ENCODE measurements around the gene ZBTB12. TPM values are rescaled to one million over a fixed set of nuclear protein-coding genes. Genes with fewer than 3 reads are reported as not detected.
"Not testable (repeated sequence)": the region's sequence is repeated elsewhere in the genome, so short reads cannot be mapped to it uniquely, and the experiment has no call there.

The ZBTB12 gene
- total RNA-seq, 2 experiments from 2014 or later, result 1.9 to 2.4 TPM

- H3K4me1 Mint-ChIP-seq, result peaks cover 27% of the 10 kb centered on the region
- intact Hi-C loops (cut with DNase I, micrococcal nuclease), result loop anchor here in 1 of 2 experiments (5.0 kb wide), 2 partner anchors 37 to 178 kb away; partner anchors contain the start of genes EHMT2 and LY6G5C
- H3K9me3 Mint-ChIP-seq (ENCODE audit: low read depth), result no peaks in the 10 kb centered on the region
- CTCF ChIA-PET, result interaction anchor here (1.5 kb wide), 1 partner anchor 179 kb away, joined by 4 read pairs; the partner anchor contains the start of gene LY6G5C
- ATAC-seq (no peak), DNase-seq (no peak)
- no peaks in the 10 kb centered on the region for H3K27me3 Mint-ChIP-seq
- peaks cover 2% of the 10 kb centered on the region for H3K36me3 Mint-ChIP-seq (ENCODE audit: low read depth)
- POLR2A ChIA-PET, result no interaction called here
- H3K27ac Mint-ChIP-seq, result no peak overlapping the region
- H3K4me3 Mint-ChIP-seq, result no peak overlapping the region
Observed at GRCh38 chr6:31860349-31860748, 41.5 kb downstream of the ZBTB12 start.

- Mint-ChIP-seq H3K27ac (no peak overlapping the region), H3K4me3 (no peak overlapping the region), H3K36me3 (ENCODE audit: low read depth) (peaks cover 2% of the 10 kb centered on the region), H3K9me3 (ENCODE audit: low read depth) (no peaks in the 10 kb centered on the region), H3K27me3 (no peaks in the 10 kb centered on the region), H3K4me1 (peaks cover 27% of the 10 kb centered on the region)
- DNase-seq (no peak), ATAC-seq (no peak)
- intact Hi-C loops (cut with DNase I, micrococcal nuclease), result loop anchor here in 1 of 2 experiments (5.0 kb wide), 2 partner anchors 37 to 178 kb away; partner anchors contain the start of genes EHMT2 and LY6G5C
- CTCF ChIA-PET, result interaction anchor here (1.5 kb wide), 1 partner anchor 179 kb away, joined by 4 read pairs; the partner anchor contains the start of gene LY6G5C
- POLR2A ChIA-PET, result interaction anchor here (0.7 kb wide), 1 partner anchor 321 kb away, joined by 3 read pairs; no protein-coding TSS in a partner anchor
Observed at GRCh38 chr6:31859923-31860322, 42.0 kb downstream of the ZBTB12 start.

- DNase-seq, result no peak
- ChIA-PET CTCF (interaction anchor here (1.5 kb wide), 1 partner anchor 178 kb away, joined by 4 read pairs; the partner anchor contains the start of gene LY6G5C), POLR2A (interaction anchor here (0.7 kb wide), 1 partner anchor 446 kb away, joined by 6 read pairs; no protein-coding TSS in a partner anchor)
- no peaks in the 10 kb centered on the region for H3K27me3 Mint-ChIP-seq
- no peak for ATAC-seq
- no peak overlapping the region for H3K4me3 Mint-ChIP-seq
- H3K4me1 Mint-ChIP-seq, result peaks cover 19% of the 10 kb centered on the region
- intact Hi-C loops (cut with DNase I, micrococcal nuclease), result no loop called here
- H3K27ac Mint-ChIP-seq, result no peak overlapping the region
- H3K9me3 Mint-ChIP-seq (ENCODE audit: low read depth), result no peaks in the 10 kb centered on the region
- H3K36me3 Mint-ChIP-seq (ENCODE audit: low read depth), result peaks cover 2% of the 10 kb centered on the region
Observed at GRCh38 chr6:31858707-31859106, 43.2 kb downstream of the ZBTB12 start.

DNA sequence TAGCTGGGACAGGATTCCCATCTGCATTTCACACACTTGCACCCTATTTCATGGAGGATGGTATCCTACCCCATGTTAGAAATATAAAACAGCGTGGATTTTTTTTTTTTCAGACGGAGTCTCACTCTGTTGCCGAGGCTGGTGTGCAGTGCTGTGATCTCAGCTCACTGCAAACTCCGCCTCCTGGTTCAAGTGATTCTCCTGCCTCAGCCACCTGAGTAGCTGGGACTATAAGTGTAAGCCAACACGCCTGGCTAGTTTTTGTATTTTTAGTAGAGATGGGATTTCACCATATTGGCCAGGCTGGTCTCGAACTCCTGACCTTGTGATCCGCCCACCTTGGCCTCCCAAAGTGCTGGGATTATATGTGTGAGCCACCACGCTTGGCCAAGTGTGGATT is 44.1 kb downstream of the ZBTB12 start:
- H3K27ac Mint-ChIP-seq; ATAC-seq; H3K27me3 Mint-ChIP-seq; CTCF ChIA-PET; H3K36me3 Mint-ChIP-seq (ENCODE audit: low read depth); DNase-seq; H3K9me3 Mint-ChIP-seq (ENCODE audit: low read depth); H3K4me3 Mint-ChIP-seq; intact Hi-C loops (cut with DNase I, micrococcal nuclease); POLR2A ChIA-PET: not testable (repeated sequence)
- peaks cover 14% of the 10 kb centered on the region for H3K4me1 Mint-ChIP-seq

- H3K27me3 Mint-ChIP-seq; DNase-seq; intact Hi-C loops (cut with DNase I, micrococcal nuclease); ATAC-seq; H3K4me3 Mint-ChIP-seq; H3K9me3 Mint-ChIP-seq (ENCODE audit: low read depth); H3K36me3 Mint-ChIP-seq (ENCODE audit: low read depth); H3K27ac Mint-ChIP-seq; H3K4me1 Mint-ChIP-seq: not testable (repeated sequence)
- ChIA-PET POLR2A (interaction anchor here (1.2 kb wide), 1 partner anchor 25 kb away, joined by 4 read pairs; the partner anchor contains the start of gene HSPA1B), CTCF (interaction anchor here (0.6 kb wide), 1 partner anchor 1101 kb away, joined by 3 read pairs; the partner anchor contains the start of gene HLA-DMA)
Observed at GRCh38 chr6:31851980-31852718, 49.7 kb downstream of the ZBTB12 start.

DNA sequence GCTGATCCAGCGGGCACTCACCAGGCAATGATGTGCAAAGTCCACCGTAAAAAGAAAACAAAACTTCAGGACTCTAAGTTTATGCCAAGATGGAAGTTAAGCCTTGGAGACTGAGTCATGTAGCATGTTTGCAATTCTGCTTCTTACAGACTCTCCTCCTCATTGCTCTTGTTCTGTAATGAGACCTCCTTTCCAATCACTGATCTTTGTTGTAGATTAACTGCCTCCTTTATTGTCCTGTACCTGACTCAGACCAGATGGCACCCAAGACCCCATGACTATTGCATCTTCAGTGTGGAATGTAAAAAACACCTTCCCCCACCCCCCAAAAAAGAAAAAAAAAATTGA is 50.4 kb downstream of the ZBTB12 start:
- no peak overlapping the region for H3K4me3 Mint-ChIP-seq
- no peaks in the 10 kb centered on the region for H3K27me3 Mint-ChIP-seq
- ATAC-seq, result no peak
- no peaks in the 10 kb centered on the region for H3K4me1 Mint-ChIP-seq
- intact Hi-C loops (cut with DNase I, micrococcal nuclease), result no loop called here
- POLR2A ChIA-PET, result interaction anchor here (1.2 kb wide), 1 partner anchor 24 kb away, joined by 4 read pairs; the partner anchor contains the start of gene HSPA1B
- no peaks in the 10 kb centered on the region for H3K36me3 Mint-ChIP-seq (ENCODE audit: low read depth)
- CTCF ChIA-PET, result no interaction called here
- no peak for DNase-seq
- no peaks in the 10 kb centered on the region for H3K9me3 Mint-ChIP-seq (ENCODE audit: low read depth)
- no peak overlapping the region for H3K27ac Mint-ChIP-seq

DNA sequence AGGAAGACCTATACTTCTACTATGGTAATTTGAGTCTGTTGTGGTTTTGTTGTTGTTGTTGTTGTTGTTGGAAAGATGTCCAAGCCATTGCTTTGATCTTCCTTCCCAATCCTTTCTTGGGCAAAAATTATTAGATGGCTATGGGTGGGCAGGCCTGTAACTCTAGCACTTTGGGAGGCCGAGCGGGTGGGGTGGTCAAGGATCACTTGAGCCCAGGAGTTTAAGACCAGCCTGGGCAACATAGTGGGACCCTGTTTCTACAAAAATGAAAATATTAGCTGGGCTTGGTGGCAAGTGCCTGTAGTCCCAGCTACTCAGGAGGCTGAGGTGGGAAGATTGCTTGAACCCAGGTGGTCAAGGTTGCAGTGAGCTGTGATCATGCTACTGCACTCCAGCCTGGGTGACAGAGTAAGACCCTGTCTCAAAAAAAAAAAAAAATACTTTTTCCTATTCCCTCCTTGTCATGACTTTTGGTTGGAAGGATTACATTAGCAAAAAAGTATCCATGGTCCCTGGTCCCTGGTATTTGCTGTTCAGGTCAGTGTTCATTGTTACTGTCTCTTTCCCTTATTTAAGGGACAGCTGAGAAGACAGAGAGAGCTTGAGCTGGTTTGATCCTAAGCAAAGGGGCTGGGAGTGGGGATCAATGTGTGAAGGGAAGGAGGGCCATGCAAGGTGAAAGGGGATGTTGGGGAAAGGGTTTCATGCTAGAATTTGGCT is 51.0 kb downstream of the ZBTB12 start:
- no peaks in the 10 kb centered on the region for H3K27me3 Mint-ChIP-seq
- H3K4me1 Mint-ChIP-seq, result no peaks in the 10 kb centered on the region
- ChIA-PET CTCF (no interaction called here), POLR2A (no interaction called here)
- no peak for DNase-seq
- no peak overlapping the region for H3K27ac Mint-ChIP-seq
- intact Hi-C loops (cut with DNase I, micrococcal nuclease), result no loop called here
- H3K9me3 Mint-ChIP-seq (ENCODE audit: low read depth), result no peaks in the 10 kb centered on the region
- H3K36me3 Mint-ChIP-seq (ENCODE audit: low read depth), result no peaks in the 10 kb centered on the region
- ATAC-seq, result no peak
- no peak overlapping the region for H3K4me3 Mint-ChIP-seq

Other genes starting within 250 kb of the ZBTB12 start
- 100 to 1,000 TPM; 334 to 339 TPM for gene BAG6, start 249.4 kb downstream of the ZBTB12 start, total RNA-seq
- 1 to 10 TPM; 3.4 to 4.0 TPM for gene APOM, start 246.2 kb downstream of the ZBTB12 start, total RNA-seq
- 10 to 100 TPM; 10.1 to 11.7 TPM for gene C6orf47, start 241.3 kb downstream of the ZBTB12 start, total RNA-seq
- gene GPANK1, start 237.1 kb downstream of the ZBTB12 start, total RNA-seq, result 10 to 100 TPM; 35.2 to 42.8 TPM
- 100 to 1,000 TPM; 239 to 346 TPM for gene CSNK2B, start 236.0 kb downstream of the ZBTB12 start, total RNA-seq
- gene LY6G5B, start 232.1 kb downstream of the ZBTB12 start, total RNA-seq, result 10 to 100 TPM; 11.3 to 15.5 TPM
- 1 to 10 TPM; 1.2 to 1.5 TPM for gene LY6G5C, start 221.0 kb downstream of the ZBTB12 start, total RNA-seq
- gene ABHD16A, start 198.8 kb downstream of the ZBTB12 start, total RNA-seq, result 10 to 100 TPM; 20.9 to 25.1 TPM
- gene LY6G6F, start 195.2 kb downstream of the ZBTB12 start, total RNA-seq, result not detected
- gene LY6G6D, start 186.7 kb downstream of the ZBTB12 start, total RNA-seq, result not detected
- gene LY6G6C, start 180.3 kb downstream of the ZBTB12 start, total RNA-seq, result not detected
- gene MPIG6B, start 178.7 kb downstream of the ZBTB12 start, total RNA-seq, result not detected
- gene DDAH2, start 172.8 kb downstream of the ZBTB12 start, total RNA-seq, result 1 to 10 TPM; 4.4 to 5.6 TPM
- 100 to 1,000 TPM; 357 to 438 TPM for gene CLIC1, start 165.6 kb downstream of the ZBTB12 start, total RNA-seq
- gene MSH5, start 162.1 kb downstream of the ZBTB12 start, total RNA-seq, result 100 to 1,000 TPM in 1 of 2 experiments, 10 to 100 TPM in 1; 92.1 to 126 TPM
- 10 to 100 TPM; 12.2 to 13.2 TPM for gene SAPCD1, start 139.4 kb downstream of the ZBTB12 start, total RNA-seq
- gene VWA7, start 124.8 kb downstream of the ZBTB12 start, total RNA-seq, result 1 to 10 TPM; 1.4 to 1.5 TPM
- 100 to 1,000 TPM; 147 to 169 TPM for gene VARS1, start 106.3 kb downstream of the ZBTB12 start, total RNA-seq
- gene LSM2, start 95.1 kb downstream of the ZBTB12 start, total RNA-seq, result 100 to 1,000 TPM; 112 to 124 TPM
- 1 to 10 TPM; 1.9 to 2.2 TPM for gene HSPA1L, start 86.8 kb downstream of the ZBTB12 start, total RNA-seq
- gene HSPA1A, start 86.5 kb downstream of the ZBTB12 start, total RNA-seq, result 10 to 100 TPM; 56.1 to 64.7 TPM
- 10 to 100 TPM; 54.6 to 61.1 TPM for gene HSPA1B, start 74.3 kb downstream of the ZBTB12 start, total RNA-seq
- gene NEU1, start 39.3 kb downstream of the ZBTB12 start, total RNA-seq, result 10 to 100 TPM; 11.6 to 11.8 TPM
- under 1 TPM; 0.19 to 0.27 TPM for gene SLC44A4, start 23.1 kb downstream of the ZBTB12 start, total RNA-seq
- 10 to 100 TPM; 50.1 to 60.4 TPM for gene EHMT2, start 4.4 kb downstream of the ZBTB12 start, total RNA-seq
- gene C2, start 25.6 kb upstream of the ZBTB12 start, total RNA-seq, result 1 to 10 TPM in 1 of 2 experiments, under 1 TPM in 1; 0.96 to 1.5 TPM
- gene CFB, start 44.0 kb upstream of the ZBTB12 start, total RNA-seq, result under 1 TPM; 0.69 to 0.96 TPM
- 10 to 100 TPM; 74.3 to 95.1 TPM for gene NELFE, start 56.9 kb upstream of the ZBTB12 start, total RNA-seq
- 100 to 1,000 TPM in 1 of 2 experiments, 10 to 100 TPM in 1; 90.2 to 104 TPM for gene SKIC2, start 57.1 kb upstream of the ZBTB12 start, total RNA-seq
- gene DXO, start 70.1 kb upstream of the ZBTB12 start, total RNA-seq, result 10 to 100 TPM; 12.6 to 13.9 TPM
- gene C4A, start 80.0 kb upstream of the ZBTB12 start, total RNA-seq, result 1 to 10 TPM; 3.4 to 3.9 TPM
- 1 to 10 TPM; 2.8 to 2.9 TPM for gene C4B, start 112.7 kb upstream of the ZBTB12 start, total RNA-seq
- gene CYP21A2, start 136.3 kb upstream of the ZBTB12 start, total RNA-seq, result under 1 TPM in 1 of 2 experiments, not detected in 1; 0.47 TPM
- gene TNXB, start 207.3 kb upstream of the ZBTB12 start, total RNA-seq, result 1 to 10 TPM; 3.5 to 3.8 TPM
- gene ATF6B, start 226.2 kb upstream of the ZBTB12 start, total RNA-seq, result 10 to 100 TPM; 60.2 to 63.4 TPM
- gene FKBPL, start 228.2 kb upstream of the ZBTB12 start, total RNA-seq, result 1 to 10 TPM; 5.2 to 5.7 TPM
- gene PRRT1, start 249.9 kb upstream of the ZBTB12 start, total RNA-seq, result under 1 TPM; 0.43 to 0.79 TPM

Measured in activated CD4-positive, alpha-beta T cell treated with anti-CD3 and anti-CD28 coated beads for 36 hours (primary cell).